RWPE2 (cell line): Measurements from ENCODE around the gene PCDHB7.
"Not testable (repeated sequence)": the region's sequence is repeated elsewhere in the genome, so short reads cannot be mapped to it uniquely, and the experiment has no call there.

ENCODE experiments used
- ATAC-seq: fragments of 200-7000 bp; cut with Tn5 transposase; 3 replicates; pipeline ENCODE4 v1.9.1; 2021; ENCODE audit warnings: low read depth
- DNase-seq: peaks from one replicate; pipeline ENCODE4 v3.0.0-alpha.2; 2020; ENCODE audit warnings: low spot score
- H3K27ac ChIP-seq: fragments of 450-650 bp; 2 replicates; pipeline ENCODE4 v1.5.1; 2017; ENCODE audit warnings: mild to moderate bottlenecking; ENCODE audit not compliant: poor library complexity, severe bottlenecking
- H3K27me3 ChIP-seq: fragments of 250-450 bp; sonication (Bioruptor Pico); 2 replicates; pipeline ENCODE4 v1.5.1; 2021; ENCODE audit warnings: mild to moderate bottlenecking, moderate library complexity; ENCODE audit not compliant: insufficient read depth, poor library complexity, severe bottlenecking
- H3K36me3 ChIP-seq: fragments of 250-450 bp; sonication (Bioruptor Pico); 2 replicates; pipeline ENCODE4 v1.5.1; 2020; ENCODE audit warnings: low read depth, mild to moderate bottlenecking, moderate library complexity
- H3K4me1 ChIP-seq: fragments of 250-450 bp; sonication (Bioruptor Pico); 2 replicates; pipeline ENCODE4 v1.5.1; 2021; ENCODE audit warnings: mild to moderate bottlenecking, moderate library complexity; ENCODE audit not compliant: insufficient read depth, poor library complexity, severe bottlenecking
- H3K4me3 ChIP-seq: fragments of 250-450 bp; sonication (Bioruptor Pico); 2 replicates; pipeline ENCODE4 v1.5.1; 2021; ENCODE audit warnings: mild to moderate bottlenecking, moderate library complexity; ENCODE audit not compliant: severe bottlenecking
- H3K9me3 ChIP-seq: fragments of 250-450 bp; sonication (Bioruptor Pico); 2 replicates; pipeline ENCODE4 v1.5.1; 2021; ENCODE audit warnings: mild to moderate bottlenecking, moderate library complexity; ENCODE audit not compliant: severe bottlenecking
- TF ChIP-seq, protein P1 (sequence below): fragments of 450-650 bp; IDR thresholded peaks from one replicate; pipeline ENCODE4 v1.5.1; 2017; ENCODE audit warnings: mild to moderate bottlenecking, moderate library complexity; ENCODE audit not compliant: poor library complexity, severe bottlenecking

PCDHB7 gene

DNA sequence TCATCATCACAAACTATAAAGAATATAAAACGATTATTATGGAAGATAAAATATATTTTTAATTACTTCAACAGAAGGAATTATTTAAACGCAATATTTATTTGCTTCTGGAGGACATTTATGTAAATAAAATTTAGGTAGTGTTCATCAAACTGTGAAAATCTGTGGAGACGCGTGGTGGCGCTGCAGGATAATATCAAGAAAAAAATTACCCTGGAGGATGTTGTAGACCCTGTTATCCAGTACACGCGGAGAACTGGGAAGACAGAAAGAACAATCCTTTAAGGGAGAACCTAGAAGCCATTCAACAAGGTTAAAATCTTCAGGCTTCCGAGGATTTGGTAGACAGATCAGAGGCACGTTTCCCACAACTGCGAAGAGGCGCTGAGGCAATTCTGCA, 36.0 kb downstream of the PCDHB7 start, which contains the start of gene PCDHB12:
Gene PCDHB12 (plus strand): TSS at position 242 of the 400 bp plus-strand sequence. CDS start 189 bp downstream, outside the sequence.
- peaks cover 4% of the 10 kb centered on the region for H3K9me3 ChIP-seq
- H3K4me3 ChIP-seq, result no peak within 1 kb of the TSS
- TF ChIP-seq, protein P1, sequence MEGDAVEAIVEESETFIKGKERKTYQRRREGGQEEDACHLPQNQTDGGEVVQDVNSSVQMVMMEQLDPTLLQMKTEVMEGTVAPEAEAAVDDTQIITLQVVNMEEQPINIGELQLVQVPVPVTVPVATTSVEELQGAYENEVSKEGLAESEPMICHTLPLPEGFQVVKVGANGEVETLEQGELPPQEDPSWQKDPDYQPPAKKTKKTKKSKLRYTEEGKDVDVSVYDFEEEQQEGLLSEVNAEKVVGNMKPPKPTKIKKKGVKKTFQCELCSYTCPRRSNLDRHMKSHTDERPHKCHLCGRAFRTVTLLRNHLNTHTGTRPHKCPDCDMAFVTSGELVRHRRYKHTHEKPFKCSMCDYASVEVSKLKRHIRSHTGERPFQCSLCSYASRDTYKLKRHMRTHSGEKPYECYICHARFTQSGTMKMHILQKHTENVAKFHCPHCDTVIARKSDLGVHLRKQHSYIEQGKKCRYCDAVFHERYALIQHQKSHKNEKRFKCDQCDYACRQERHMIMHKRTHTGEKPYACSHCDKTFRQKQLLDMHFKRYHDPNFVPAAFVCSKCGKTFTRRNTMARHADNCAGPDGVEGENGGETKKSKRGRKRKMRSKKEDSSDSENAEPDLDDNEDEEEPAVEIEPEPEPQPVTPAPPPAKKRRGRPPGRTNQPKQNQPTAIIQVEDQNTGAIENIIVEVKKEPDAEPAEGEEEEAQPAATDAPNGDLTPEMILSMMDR, result peak; percentile 22
- no peaks in the 10 kb centered on the region for H3K4me1 ChIP-seq
- ATAC-seq (no peak), DNase-seq (no peak)
- H3K27me3 ChIP-seq, result peaks cover 38% of the 10 kb centered on the region
- H3K27ac ChIP-seq, result no peak within 1 kb of the TSS
- no peaks in the 10 kb centered on the region for H3K36me3 ChIP-seq

DNA sequence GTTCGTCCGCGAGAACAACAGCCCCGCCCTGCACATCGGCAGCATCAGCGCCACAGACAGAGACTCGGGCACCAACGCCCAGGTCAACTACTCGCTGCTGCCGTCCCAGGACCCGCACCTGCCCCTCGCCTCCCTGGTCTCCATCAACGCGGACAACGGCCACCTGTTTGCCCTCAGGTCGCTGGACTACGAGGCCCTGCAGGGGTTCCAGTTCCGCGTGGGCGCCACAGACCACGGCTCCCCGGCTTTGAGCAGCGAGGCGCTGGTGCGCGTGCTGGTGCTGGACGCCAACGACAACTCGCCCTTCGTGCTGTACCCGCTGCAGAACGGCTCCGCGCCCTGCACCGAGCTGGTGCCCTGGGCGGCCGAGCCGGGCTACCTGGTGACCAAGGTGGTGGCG, 37.8 kb downstream of the PCDHB7 start:
- H3K4me1 ChIP-seq, DNase-seq, H3K4me3 ChIP-seq, H3K9me3 ChIP-seq, H3K27ac ChIP-seq, ATAC-seq, H3K36me3 ChIP-seq: not testable (repeated sequence)
- peaks cover 45% of the 10 kb centered on the region for H3K27me3 ChIP-seq

GRCh38 chr5:141210849-141211248, 38.4 kb downstream of the PCDHB7 start:
- H3K36me3 ChIP-seq, ATAC-seq, H3K27ac ChIP-seq, DNase-seq, H3K4me1 ChIP-seq, H3K4me3 ChIP-seq, H3K9me3 ChIP-seq: not testable (repeated sequence)
- H3K27me3 ChIP-seq, result peaks cover 45% of the 10 kb centered on the region

DNA sequence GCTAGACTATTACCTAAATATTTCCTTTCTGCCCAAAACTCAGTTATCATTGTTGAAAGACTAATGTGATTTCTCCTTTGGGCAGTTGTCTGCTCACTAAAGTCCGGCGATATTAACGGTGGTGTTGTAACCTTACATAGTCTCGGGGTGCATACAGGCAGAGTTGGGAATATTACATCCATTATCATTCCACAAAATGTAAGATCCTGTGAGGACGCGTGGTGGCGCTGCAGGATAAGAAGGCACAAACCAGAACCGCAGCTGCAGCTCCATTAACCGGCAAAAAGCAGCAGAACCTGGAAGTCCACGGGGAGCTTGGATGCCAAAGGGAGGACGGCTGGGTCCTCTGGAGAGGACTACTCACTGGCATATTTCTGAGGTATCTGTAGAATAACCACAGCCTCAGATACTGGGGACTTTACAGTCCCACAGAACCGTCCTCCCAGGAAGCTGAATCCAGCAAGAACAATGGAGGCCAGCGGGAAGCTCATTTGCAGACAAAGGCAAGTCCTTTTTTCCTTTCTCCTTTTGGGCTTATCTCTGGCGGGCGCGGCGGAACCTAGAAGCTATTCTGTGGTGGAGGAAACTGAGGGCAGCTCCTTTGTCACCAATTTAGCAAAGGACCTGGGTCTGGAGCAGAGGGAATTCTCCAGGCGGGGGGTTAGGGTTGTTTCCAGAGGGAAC, 41.4 kb downstream of the PCDHB7 start, which contains the start of gene PCDHB13:
Gene PCDHB13 (plus strand): TSS at position 264 of the 684 bp plus-strand sequence. CDS start 205 bp downstream, at position 469.
- not testable (repeated sequence) for H3K4me3 ChIP-seq
- TF ChIP-seq, protein P1, result peak; percentile 2

DNA sequence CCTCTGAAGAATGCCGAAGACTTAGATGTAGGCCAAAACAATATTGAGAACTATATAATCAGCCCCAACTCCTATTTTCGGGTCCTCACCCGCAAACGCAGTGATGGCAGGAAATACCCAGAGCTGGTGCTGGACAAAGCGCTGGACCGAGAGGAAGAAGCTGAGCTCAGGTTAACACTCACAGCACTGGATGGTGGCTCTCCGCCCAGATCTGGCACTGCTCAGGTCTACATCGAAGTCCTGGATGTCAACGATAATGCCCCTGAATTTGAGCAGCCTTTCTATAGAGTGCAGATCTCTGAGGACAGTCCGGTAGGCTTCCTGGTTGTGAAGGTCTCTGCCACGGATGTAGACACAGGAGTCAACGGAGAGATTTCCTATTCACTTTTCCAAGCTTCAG, 42.1 kb downstream of the PCDHB7 start:
- H3K9me3 ChIP-seq, ATAC-seq, H3K4me3 ChIP-seq, H3K36me3 ChIP-seq, H3K4me1 ChIP-seq, DNase-seq, H3K27ac ChIP-seq: not testable (repeated sequence)
- peaks cover 37% of the 10 kb centered on the region for H3K27me3 ChIP-seq

More for the DNA sequence above, 41.4 kb downstream of the PCDHB7 start, which contains the start of gene PCDHB13:
- H3K27ac ChIP-seq, DNase-seq, H3K9me3 ChIP-seq, H3K36me3 ChIP-seq, H3K4me1 ChIP-seq, ATAC-seq: not testable (repeated sequence)
- peaks cover 40% of the 10 kb centered on the region for H3K27me3 ChIP-seq

- peaks cover 35% of the 10 kb centered on the region for H3K27me3 ChIP-seq
- not testable (repeated sequence) for ATAC-seq, DNase-seq, H3K4me1 ChIP-seq, H3K4me3 ChIP-seq, H3K36me3 ChIP-seq, H3K27ac ChIP-seq, H3K9me3 ChIP-seq
Observed at GRCh38 chr5:141215504-141215903, 43.1 kb downstream of the PCDHB7 start.

DNA sequence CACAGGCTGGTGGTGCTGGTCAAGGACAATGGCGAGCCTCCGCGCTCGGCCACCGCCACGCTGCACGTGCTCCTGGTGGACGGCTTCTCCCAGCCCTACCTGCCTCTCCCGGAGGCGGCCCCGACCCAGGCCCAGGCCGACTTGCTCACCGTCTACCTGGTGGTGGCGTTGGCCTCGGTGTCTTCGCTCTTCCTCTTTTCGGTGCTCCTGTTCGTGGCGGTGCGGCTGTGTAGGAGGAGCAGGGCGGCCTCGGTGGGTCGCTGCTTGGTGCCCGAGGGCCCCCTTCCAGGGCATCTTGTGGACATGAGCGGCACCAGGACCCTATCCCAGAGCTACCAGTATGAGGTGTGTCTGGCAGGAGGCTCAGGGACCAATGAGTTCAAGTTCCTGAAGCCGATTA, 43.6 kb downstream of the PCDHB7 start:
- not testable (repeated sequence) for H3K4me3 ChIP-seq, H3K9me3 ChIP-seq, H3K36me3 ChIP-seq, H3K27ac ChIP-seq, ATAC-seq, H3K4me1 ChIP-seq, DNase-seq
- H3K27me3 ChIP-seq, result peaks cover 35% of the 10 kb centered on the region
